Mesenchymal stem cell (in vitro differentiated cells and primary cell): ENCODE data around the gene SYTL3.

Experiments
- DNase-seq: peaks from one replicate; pipeline ENCODE4 v3.0.0-alpha.2; 2013
- H2AFZ ChIP-seq: one replicate; pipeline ENCODE4 v1.6.1; 2013; ENCODE audit warnings: low read depth, mild to moderate bottlenecking, control low read depth, inconsistent platforms, low read length, moderate library complexity
- H2AK5ac ChIP-seq: 2 replicates; pipeline ENCODE4 v1.6.1; 2013; ENCODE audit warnings: low read length, moderate library complexity, mild to moderate bottlenecking, inconsistent platforms; ENCODE audit not compliant: severe bottlenecking
- H2BK120ac ChIP-seq: one replicate; pipeline ENCODE4 v1.6.1; 2013; ENCODE audit warnings: low read depth, mild to moderate bottlenecking, inconsistent platforms, low read length, moderate library complexity
- H2BK12ac ChIP-seq, 2 experiments: one replicate each; pipeline ENCODE4 v1.6.1; 2013; ENCODE audit warnings: inconsistent platforms in 2 of 2, low read length in 2 of 2, mild to moderate bottlenecking in 2 of 2, moderate library complexity in 2 of 2, control low read depth in 1 of 2
- H2BK15ac ChIP-seq: one replicate; pipeline ENCODE4 v1.6.1; 2013; ENCODE audit warnings: mild to moderate bottlenecking, low read depth, inconsistent platforms; ENCODE audit not compliant: poor library complexity, severe bottlenecking
- H2BK5ac ChIP-seq: 2 replicates; pipeline ENCODE4 v1.6.1; 2013; ENCODE audit warnings: low read depth, mild to moderate bottlenecking, low read length, control low read depth, inconsistent platforms; ENCODE audit not compliant: poor library complexity, severe bottlenecking
- H3K14ac ChIP-seq, 2 experiments: one replicate each; pipeline ENCODE4 v1.6.1; 2013; ENCODE audit warnings: inconsistent platforms in 2 of 2, low read length in 2 of 2, control low read depth in 1 of 2, mild to moderate bottlenecking in 1 of 2, moderate library complexity in 1 of 2
- H3K18ac ChIP-seq, 2 experiments: one replicate each; pipeline ENCODE4 v1.6.1; 2013; ENCODE audit warnings: inconsistent platforms in 2 of 2, low read length in 2 of 2, control low read depth in 1 of 2, low read depth in 1 of 2, mild to moderate bottlenecking in 1 of 2
- H3K23ac ChIP-seq, 2 experiments: one replicate each; pipeline ENCODE4 v1.6.1; 2013; ENCODE audit warnings: inconsistent platforms in 2 of 2, low read length in 2 of 2, mild to moderate bottlenecking in 2 of 2, moderate library complexity in 2 of 2, control low read depth in 1 of 2
- H3K27ac ChIP-seq: 2 replicates; pipeline ENCODE4 v1.5.1; 2013; ENCODE audit warnings: mild to moderate bottlenecking, moderate library complexity, low read length, control low read depth, inconsistent platforms; ENCODE audit not compliant: poor library complexity, severe bottlenecking
- H3K27me3 ChIP-seq, 2 experiments: 2 replicates each; pipeline versions ENCODE4 v1.6.1 to v1.7.0; 2013; ENCODE audit warnings: low read length in 2 of 2, mild to moderate bottlenecking in 2 of 2, moderate library complexity in 2 of 2, control low read depth in 1 of 2, inconsistent platforms in 1 of 2; ENCODE audit not compliant: control insufficient read depth in 1 of 2, insufficient read depth in 1 of 2
- H3K36me3 ChIP-seq, 2 experiments: 2 replicates each; pipeline versions ENCODE4 v1.6.1 to v1.7.0; 2013; ENCODE audit warnings: low read length in 2 of 2, control low read depth in 1 of 2, inconsistent platforms in 1 of 2, low read depth in 1 of 2, mild to moderate bottlenecking in 1 of 2; ENCODE audit not compliant: insufficient read depth in 2 of 2, control insufficient read depth in 1 of 2
- H3K4ac ChIP-seq, 2 experiments: one replicate each; pipeline ENCODE4 v1.6.1; 2013; ENCODE audit warnings: inconsistent platforms in 2 of 2, low read length in 2 of 2, mild to moderate bottlenecking in 2 of 2, moderate library complexity in 2 of 2, control low read depth in 1 of 2, low read depth in 1 of 2
- H3K4me1 ChIP-seq: 2 replicates; pipeline ENCODE4 v1.6.1; 2013; ENCODE audit warnings: low read depth, low read length, control low read depth; ENCODE audit not compliant: control insufficient read depth, insufficient read depth
- H3K4me2 ChIP-seq: 2 replicates; pipeline ENCODE4 v1.6.1; 2013; ENCODE audit warnings: low read length, mild to moderate bottlenecking, inconsistent platforms; ENCODE audit not compliant: poor library complexity, severe bottlenecking
- H3K4me3 ChIP-seq, 2 experiments: 2 replicates each; pipeline versions ENCODE4 v1.5.1 to v1.7.0; 2013; ENCODE audit warnings: low read length in 2 of 2, mild to moderate bottlenecking in 2 of 2, control low read depth in 1 of 2, low read depth in 1 of 2; ENCODE audit not compliant: insufficient read depth in 1 of 2
- H3K79me1 ChIP-seq: replicated peaks from 2 replicates; pipeline ENCODE4 v1.6.1; 2013; ENCODE audit warnings: mild to moderate bottlenecking, control low read depth, low read length, inconsistent platforms; ENCODE audit not compliant: poor library complexity, severe bottlenecking
- H3K9ac ChIP-seq: 2 replicates; pipeline ENCODE4 v1.7.0; 2013; ENCODE audit warnings: mild to moderate bottlenecking, low read length, moderate library complexity
- H3K9me3 ChIP-seq: 2 replicates; pipeline ENCODE4 v1.7.0; 2013; ENCODE audit warnings: mild to moderate bottlenecking, low read length; ENCODE audit not compliant: control insufficient read depth
- H4K8ac ChIP-seq: one replicate; pipeline ENCODE4 v1.6.1; 2013; ENCODE audit warnings: inconsistent platforms, mild to moderate bottlenecking, low read length, moderate library complexity
- H4K91ac ChIP-seq: one replicate; pipeline ENCODE4 v1.6.1; 2013; ENCODE audit warnings: mild to moderate bottlenecking, low read length, inconsistent platforms
- WGBS: methylation state at CpG from one replicate; pipeline ENCODE4 v1.1.7; 2013; ENCODE audit warnings: mixed read lengths; 5-methylcytosine and 5-hydroxymethylcytosine counted together

Gene SYTL3

DNA sequence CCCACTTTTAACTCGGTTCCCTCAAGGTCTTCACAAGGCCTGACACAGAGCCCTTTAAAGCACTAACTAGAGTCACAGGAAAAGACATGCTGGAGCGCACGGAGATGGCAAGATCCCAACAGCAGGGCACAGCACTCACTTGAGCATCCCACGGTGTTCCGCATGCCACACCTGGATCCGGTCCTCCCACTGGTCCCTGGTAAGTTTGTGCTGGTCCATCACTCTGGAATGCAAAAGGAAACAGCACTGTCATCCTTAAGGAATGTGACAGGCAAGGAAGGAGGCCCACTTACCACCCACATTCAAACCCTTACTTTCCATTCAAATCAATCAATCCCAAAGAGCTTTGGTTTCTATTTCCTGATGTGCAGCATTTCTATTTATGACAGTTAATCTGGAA is 134.7 kb downstream of the SYTL3 start:
- Histone ChIP-seq H3K23ac (no peak overlapping the region), H2BK5ac (no peak overlapping the region), H2BK120ac (no peak overlapping the region), H4K8ac (no peak overlapping the region), H3K9me3 (no peaks in the 10 kb centered on the region), H3K27ac (peak overlapping the region; percentile 65), H2BK15ac (no peak overlapping the region), H3K4me1 (peaks cover 7% of the 10 kb centered on the region), H3K27me3 (no peaks in the 10 kb centered on the region), H3K4me2 (no peak overlapping the region), H3K36me3 (peaks cover 23 to 57% of the 10 kb centered on the region in 2 experiments), H3K79me1 (peaks cover 40% of the 10 kb centered on the region), H3K4ac (no peak overlapping the region), H2AFZ (no peak overlapping the region), H3K9ac (no peak overlapping the region), H3K4me3 (no peak overlapping the region), H3K14ac (no peak overlapping the region), H4K91ac (no peak overlapping the region), H2AK5ac (no peak overlapping the region), H2BK12ac (no peak overlapping the region), H3K18ac (no peak overlapping the region)
- 41% methylated on average over 6 of the region's 6 CpGs for WGBS
- no peak for DNase-seq

DNA sequence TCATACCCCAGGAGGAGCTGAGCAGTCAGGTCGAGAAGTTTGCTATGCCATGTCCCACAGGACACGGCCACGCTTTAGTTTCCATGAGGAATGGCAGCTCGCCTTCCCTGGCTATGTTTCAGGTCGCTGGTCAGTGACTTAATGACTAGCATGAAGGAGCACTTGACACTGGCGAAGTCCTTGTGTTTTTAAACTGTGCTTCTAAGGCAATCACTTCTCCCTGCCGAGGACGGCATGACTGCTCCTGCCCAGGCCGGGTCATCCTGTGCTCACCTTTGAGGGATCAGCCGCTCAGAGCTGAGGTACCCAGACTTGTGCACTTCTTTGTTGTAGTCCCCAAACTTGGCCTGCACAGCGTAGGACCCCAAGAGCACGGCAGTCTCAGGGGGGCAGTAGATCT is 135.2 kb downstream of the SYTL3 start:
- no peak overlapping the region for H3K4ac ChIP-seq
- no peak overlapping the region for H3K23ac ChIP-seq
- peak overlapping the region in 1 of 2 experiments; percentile 35 for H3K14ac ChIP-seq
- no peak overlapping the region for H2BK12ac ChIP-seq
- no peak overlapping the region for H2AFZ ChIP-seq
- no peaks in the 10 kb centered on the region for H3K27me3 ChIP-seq
- no peak overlapping the region for H4K91ac ChIP-seq
- peak overlapping the region; percentile 65 for H3K27ac ChIP-seq
- H3K9ac ChIP-seq = no peak overlapping the region
- H3K36me3 ChIP-seq = peaks cover 23 to 57% of the 10 kb centered on the region in 2 experiments
- H2BK5ac ChIP-seq = no peak overlapping the region
- H2BK120ac ChIP-seq = no peak overlapping the region
- 91% methylated on average over 12 of the region's 12 CpGs for WGBS
- H3K79me1 ChIP-seq = peaks cover 39% of the 10 kb centered on the region
- no peak overlapping the region for H4K8ac ChIP-seq
- H2AK5ac ChIP-seq = peak overlapping the region; percentile 54
- H3K18ac ChIP-seq = no peak overlapping the region
- H3K4me3 ChIP-seq = no peak overlapping the region
- H3K4me1 ChIP-seq = peaks cover 7% of the 10 kb centered on the region
- no peaks in the 10 kb centered on the region for H3K9me3 ChIP-seq
- no peak overlapping the region for H2BK15ac ChIP-seq
- no peak for DNase-seq
- no peak overlapping the region for H3K4me2 ChIP-seq

DNA sequence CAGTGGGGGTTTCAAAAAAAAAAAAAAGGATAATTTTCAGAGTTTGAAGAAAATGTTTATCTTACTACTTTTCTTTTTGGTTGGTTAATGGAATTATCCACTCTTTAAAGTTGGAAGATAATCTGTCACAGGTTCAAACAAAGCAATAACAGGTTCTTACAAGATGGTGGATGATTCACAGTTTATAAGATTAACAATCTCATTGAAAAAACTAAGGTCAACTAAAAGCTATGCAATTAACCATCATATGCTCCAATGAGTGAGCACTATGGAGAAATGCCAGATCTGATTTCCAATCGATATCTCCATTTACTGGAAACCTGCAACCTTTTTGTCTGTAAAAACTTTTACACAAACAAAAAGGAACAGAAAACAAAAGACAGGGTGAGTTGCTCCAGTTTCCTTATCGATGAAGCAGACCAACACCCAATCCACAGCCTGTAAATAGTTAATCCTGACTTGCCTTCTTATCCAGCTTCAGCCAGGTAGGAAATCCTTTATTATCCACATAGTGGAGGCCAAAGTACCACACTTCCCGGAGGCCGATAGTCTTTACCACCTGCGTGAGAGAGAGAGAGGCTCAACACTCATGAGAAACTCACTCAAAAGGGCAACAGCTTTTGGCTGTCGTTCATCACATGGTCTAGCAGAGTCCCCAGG is 136.9 kb downstream of the SYTL3 start:
- Histone ChIP-seq H3K79me1 (peaks cover 28% of the 10 kb centered on the region), H4K91ac (no peak overlapping the region), H2AK5ac (no peak overlapping the region), H3K23ac (no peak overlapping the region), H2BK120ac (no peak overlapping the region), H2BK15ac (no peak overlapping the region), H3K18ac (no peak overlapping the region), H3K4me1 (peaks cover 7% of the 10 kb centered on the region), H3K27me3 (no peaks in the 10 kb centered on the region), H3K4me3 (no peak overlapping the region), H3K9me3 (no peaks in the 10 kb centered on the region), H3K4ac (no peak overlapping the region), H3K14ac (no peak overlapping the region), H2AFZ (no peak overlapping the region), H2BK12ac (no peak overlapping the region), H3K36me3 (peaks cover 23 to 45% of the 10 kb centered on the region in 2 experiments), H3K27ac (no peak overlapping the region), H2BK5ac (no peak overlapping the region), H3K9ac (no peak overlapping the region), H4K8ac (no peak overlapping the region), H3K4me2 (no peak overlapping the region)
- 97% methylated on average over 6 of the region's 6 CpGs for WGBS
- no peak for DNase-seq

DNA sequence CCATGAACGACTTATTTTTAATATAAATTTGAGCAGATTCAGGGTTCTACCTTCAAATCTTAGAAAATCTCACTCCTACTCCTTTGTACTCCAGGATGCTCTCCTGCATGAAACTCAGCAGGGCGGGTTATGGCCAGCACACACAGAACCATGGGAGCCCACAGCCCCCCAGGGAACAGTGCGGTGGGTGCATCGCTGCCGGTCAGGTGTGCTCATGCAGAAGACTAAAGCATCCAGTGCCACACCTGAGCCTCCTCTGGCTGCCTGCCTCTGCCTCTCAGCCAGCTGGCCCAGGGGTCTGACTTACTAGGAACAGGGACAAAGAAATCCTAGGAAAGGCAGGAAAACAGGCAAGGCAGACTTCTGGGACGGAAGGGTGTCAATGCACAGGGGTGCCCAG is 137.5 kb downstream of the SYTL3 start:
- Histone ChIP-seq H3K27ac (no peak overlapping the region), H3K23ac (no peak overlapping the region), H4K8ac (no peak overlapping the region), H4K91ac (no peak overlapping the region), H3K4me1 (peaks cover 7% of the 10 kb centered on the region), H3K14ac (no peak overlapping the region), H3K79me1 (peaks cover 22% of the 10 kb centered on the region), H3K36me3 (peaks cover 20 to 39% of the 10 kb centered on the region in 2 experiments), H3K27me3 (no peaks in the 10 kb centered on the region), H3K4ac (no peak overlapping the region), H2AK5ac (no peak overlapping the region), H2BK12ac (no peak overlapping the region), H2BK5ac (no peak overlapping the region), H2BK15ac (no peak overlapping the region), H2BK120ac (no peak overlapping the region), H3K9me3 (no peaks in the 10 kb centered on the region), H3K18ac (no peak overlapping the region), H3K9ac (no peak overlapping the region), H2AFZ (no peak overlapping the region), H3K4me2 (no peak overlapping the region), H3K4me3 (no peak overlapping the region)
- 82% methylated on average over 6 of the region's 6 CpGs for WGBS
- DNase-seq = no peak
